ENCODE measurements around the gene ALDH6A1.

Gene ALDH6A1

GRCh38 chr14:74048281-74048680 lies 36.0 kb downstream of the ALDH6A1 start:
- H3K9me3 ChIP-seq (ENCODE audit: insufficient read depth, low read depth, low read length): no peaks in the 10 kb centered on the region
- no peak overlapping the region for H3K4me2 ChIP-seq (ENCODE audit: low read length)
- WGBS (ENCODE audit: extremely low coverage, insufficient coverage, insufficient read length): no CpG with 5 or more reads among the region's 3 CpGs
- peak; percentile 44 to 50 for DNase-seq
- H2AFZ ChIP-seq (ENCODE audit: insufficient read depth, low read length, poor library complexity): no peak overlapping the region
- H2BK5ac ChIP-seq (ENCODE audit: low read depth, low read length, poor library complexity): no peak overlapping the region
- no peak overlapping the region for H3K4me3 ChIP-seq (ENCODE audit: low read depth, low read length)
- H2AK5ac ChIP-seq (ENCODE audit: low read length): no peak overlapping the region
- no peak overlapping the region for H4K12ac ChIP-seq (ENCODE audit: low read depth, low read length)
- no peaks in the 10 kb centered on the region for H3K79me1 ChIP-seq (ENCODE audit: low read length)
- H3K18ac ChIP-seq (ENCODE audit: low read length): no peak overlapping the region
- no peaks in the 10 kb centered on the region for H3K4me1 ChIP-seq (ENCODE audit: control insufficient read depth in 1 of 2, insufficient read depth in 2 of 2, low read length in 2 of 2)
- no peak overlapping the region for H2BK120ac ChIP-seq (ENCODE audit: insufficient read depth, low read length, poor library complexity)
- no peak overlapping the region for H4K8ac ChIP-seq (ENCODE audit: low read depth, low read length)
- H3K4ac ChIP-seq (ENCODE audit: low read depth, low read length): no peak overlapping the region
- no peak overlapping the region for H3K9ac ChIP-seq (ENCODE audit: low read length)
- H3K27ac ChIP-seq (ENCODE audit: low read depth, low read length): no peak overlapping the region
- H3K27me3 ChIP-seq (ENCODE audit: insufficient read depth, low read length): no peaks in the 10 kb centered on the region
- H2BK12ac ChIP-seq (ENCODE audit: low read length): no peak overlapping the region
- no peaks in the 10 kb centered on the region for H3K36me3 ChIP-seq (ENCODE audit: control insufficient read depth in 1 of 2, insufficient read depth in 2 of 2, low read length in 2 of 2)
- H4K91ac ChIP-seq (ENCODE audit: low read depth, low read length): no peak overlapping the region
- H3K23ac ChIP-seq (ENCODE audit: low read length): no peak overlapping the region
- H3K14ac ChIP-seq (ENCODE audit: low read length): no peak overlapping the region
- no peaks in the 10 kb centered on the region for H3K79me2 ChIP-seq (ENCODE audit: control insufficient read depth, insufficient read depth, low read length, poor library complexity)

- Histone ChIP-seq H3K27me3 (ENCODE audit: insufficient read depth, low read length) (no peaks in the 10 kb centered on the region), H4K8ac (ENCODE audit: low read depth, low read length) (no peak overlapping the region), H4K12ac (ENCODE audit: low read depth, low read length) (no peak overlapping the region), H2BK120ac (ENCODE audit: insufficient read depth, low read length, poor library complexity) (no peak overlapping the region), H2BK12ac (ENCODE audit: low read length) (no peak overlapping the region), H3K27ac (ENCODE audit: low read depth, low read length) (no peak overlapping the region), H3K36me3 (ENCODE audit: control insufficient read depth in 1 of 2, insufficient read depth in 2 of 2, low read length in 2 of 2) (no peaks in the 10 kb centered on the region), H4K91ac (ENCODE audit: low read depth, low read length) (no peak overlapping the region), H3K4ac (ENCODE audit: low read depth, low read length) (no peak overlapping the region), H3K4me2 (ENCODE audit: low read length) (no peak overlapping the region), H2BK5ac (ENCODE audit: low read depth, low read length, poor library complexity) (no peak overlapping the region), H3K79me1 (ENCODE audit: low read length) (no peaks in the 10 kb centered on the region), H3K18ac (ENCODE audit: low read length) (no peak overlapping the region), H3K9me3 (ENCODE audit: insufficient read depth, low read depth, low read length) (no peaks in the 10 kb centered on the region), H3K79me2 (ENCODE audit: control insufficient read depth, insufficient read depth, low read length, poor library complexity) (no peaks in the 10 kb centered on the region), H3K14ac (ENCODE audit: low read length) (no peak overlapping the region), H3K23ac (ENCODE audit: low read length) (no peak overlapping the region), H3K4me1 (ENCODE audit: control insufficient read depth in 1 of 2, insufficient read depth in 2 of 2, low read length in 2 of 2) (no peaks in the 10 kb centered on the region), H2AK5ac (ENCODE audit: low read length) (no peak overlapping the region), H3K4me3 (ENCODE audit: low read depth, low read length) (no peak overlapping the region), H2AFZ (ENCODE audit: insufficient read depth, low read length, poor library complexity) (no peak overlapping the region), H3K9ac (ENCODE audit: low read length) (no peak overlapping the region)
- no peak for DNase-seq
- WGBS (ENCODE audit: extremely low coverage, insufficient coverage, insufficient read length): no CpG with 5 or more reads among the region's 4 CpGs
Measured at GRCh38 chr14:74045522-74045921, 38.7 kb downstream of the ALDH6A1 start.

GRCh38 chr14:74042296-74042695 lies 42.0 kb downstream of the ALDH6A1 start:
- no peaks in the 10 kb centered on the region for H3K79me1 ChIP-seq (ENCODE audit: low read length)
- H3K79me2 ChIP-seq (ENCODE audit: control insufficient read depth, insufficient read depth, low read length, poor library complexity): no peaks in the 10 kb centered on the region
- H2AFZ ChIP-seq (ENCODE audit: insufficient read depth, low read length, poor library complexity): no peak overlapping the region
- H2AK5ac ChIP-seq (ENCODE audit: low read length): no peak overlapping the region
- no peak overlapping the region for H3K18ac ChIP-seq (ENCODE audit: low read length)
- DNase-seq: no peak
- no peaks in the 10 kb centered on the region for H3K36me3 ChIP-seq (ENCODE audit: control insufficient read depth in 1 of 2, insufficient read depth in 2 of 2, low read length in 2 of 2)
- no peak overlapping the region for H4K8ac ChIP-seq (ENCODE audit: low read depth, low read length)
- no peak overlapping the region for H3K4me3 ChIP-seq (ENCODE audit: low read depth, low read length)
- H2BK120ac ChIP-seq (ENCODE audit: insufficient read depth, low read length, poor library complexity): no peak overlapping the region
- no peaks in the 10 kb centered on the region for H3K27me3 ChIP-seq (ENCODE audit: insufficient read depth, low read length)
- no peak overlapping the region for H3K14ac ChIP-seq (ENCODE audit: low read length)
- no peak overlapping the region for H2BK12ac ChIP-seq (ENCODE audit: low read length)
- H3K23ac ChIP-seq (ENCODE audit: low read length): no peak overlapping the region
- no peak overlapping the region for H3K9ac ChIP-seq (ENCODE audit: low read length)
- no peaks in the 10 kb centered on the region for H3K9me3 ChIP-seq (ENCODE audit: insufficient read depth, low read depth, low read length)
- no peak overlapping the region for H2BK5ac ChIP-seq (ENCODE audit: low read depth, low read length, poor library complexity)
- no peak overlapping the region for H3K4ac ChIP-seq (ENCODE audit: low read depth, low read length)
- H4K91ac ChIP-seq (ENCODE audit: low read depth, low read length): no peak overlapping the region
- no peak overlapping the region for H4K12ac ChIP-seq (ENCODE audit: low read depth, low read length)
- H3K4me2 ChIP-seq (ENCODE audit: low read length): no peak overlapping the region
- no peaks in the 10 kb centered on the region for H3K4me1 ChIP-seq (ENCODE audit: control insufficient read depth in 1 of 2, insufficient read depth in 2 of 2, low read length in 2 of 2)
- no CpG with 5 or more reads among the region's 2 CpGs for WGBS (ENCODE audit: extremely low coverage, insufficient coverage, insufficient read length)
- no peak overlapping the region for H3K27ac ChIP-seq (ENCODE audit: low read depth, low read length)

GRCh38 chr14:74038020-74038859 lies 46.0 kb downstream of the ALDH6A1 start:
- H3K9ac ChIP-seq (ENCODE audit: low read length): no peak overlapping the region
- H3K4me1 ChIP-seq (ENCODE audit: control insufficient read depth in 1 of 2, insufficient read depth in 2 of 2, low read length in 2 of 2): no peaks in the 10 kb centered on the region
- no peaks in the 10 kb centered on the region for H3K36me3 ChIP-seq (ENCODE audit: control insufficient read depth in 1 of 2, insufficient read depth in 2 of 2, low read length in 2 of 2)
- no CpG with 5 or more reads among the region's 3 CpGs for WGBS (ENCODE audit: extremely low coverage, insufficient coverage, insufficient read length)
- no peak overlapping the region for H3K23ac ChIP-seq (ENCODE audit: low read length)
- no peak overlapping the region for H4K12ac ChIP-seq (ENCODE audit: low read depth, low read length)
- no peak overlapping the region for H2BK5ac ChIP-seq (ENCODE audit: low read depth, low read length, poor library complexity)
- no peak overlapping the region for H4K8ac ChIP-seq (ENCODE audit: low read depth, low read length)
- no peaks in the 10 kb centered on the region for H3K79me2 ChIP-seq (ENCODE audit: control insufficient read depth, insufficient read depth, low read length, poor library complexity)
- no peak overlapping the region for H2BK120ac ChIP-seq (ENCODE audit: insufficient read depth, low read length, poor library complexity)
- H2AK5ac ChIP-seq (ENCODE audit: low read length): no peak overlapping the region
- H2BK12ac ChIP-seq (ENCODE audit: low read length): no peak overlapping the region
- H3K4me2 ChIP-seq (ENCODE audit: low read length): no peak overlapping the region
- H3K27ac ChIP-seq (ENCODE audit: low read depth, low read length): no peak overlapping the region
- no peaks in the 10 kb centered on the region for H3K79me1 ChIP-seq (ENCODE audit: low read length)
- H4K91ac ChIP-seq (ENCODE audit: low read depth, low read length): no peak overlapping the region
- peak; percentile 34 to 84 for DNase-seq
- H3K18ac ChIP-seq (ENCODE audit: low read length): no peak overlapping the region
- H3K4me3 ChIP-seq (ENCODE audit: low read depth, low read length): no peak overlapping the region
- no peaks in the 10 kb centered on the region for H3K27me3 ChIP-seq (ENCODE audit: insufficient read depth, low read length)
- H3K9me3 ChIP-seq (ENCODE audit: insufficient read depth, low read depth, low read length): no peaks in the 10 kb centered on the region
- no peak overlapping the region for H3K14ac ChIP-seq (ENCODE audit: low read length)
- H3K4ac ChIP-seq (ENCODE audit: low read depth, low read length): no peak overlapping the region
- no peak overlapping the region for H2AFZ ChIP-seq (ENCODE audit: insufficient read depth, low read length, poor library complexity)
